HG03175 (cell line): Measurements from ENCODE around the gene CFAP52.
"Not testable (repeated sequence)": the region's sequence is repeated elsewhere in the genome, so short reads cannot be mapped to it uniquely, and the experiment has no call there.

Experiments used
- ATAC-seq: cut with Tn5 transposase; IDR thresholded peaks from one replicate; pipeline ENCODE4 v1.9.1; 2021; ENCODE audit warnings: mild to moderate bottlenecking, moderate library complexity; ENCODE audit not compliant: unreplicated experiment

Gene CFAP52

GRCh38 chr17:9644910-9645751, 68.7 kb downstream of the CFAP52 start, which contains the start of gene USP43:
USP43 (plus strand) TSS chr17:9645517; CDS start chr17:9645633, 116 bp downstream.
- no peak for ATAC-seq

GRCh38 chr17:9645851-9646545, 69.6 kb downstream of the CFAP52 start:
- no peak for ATAC-seq

GRCh38 chr17:9646546-9646885, 70.1 kb downstream of the CFAP52 start:
- no peak for ATAC-seq

GRCh38 chr17:9647014-9647413, 70.6 kb downstream of the CFAP52 start:
- ATAC-seq = no peak

- ATAC-seq = no peak
Observed at GRCh38 chr17:9648521-9649110, 72.2 kb downstream of the CFAP52 start.

GRCh38 chr17:9658593-9659211, 82.3 kb downstream of the CFAP52 start:
- ATAC-seq = no peak

- no peak for ATAC-seq
Observed at GRCh38 chr17:9661027-9661426, 84.6 kb downstream of the CFAP52 start.

- not testable (repeated sequence) for ATAC-seq
Observed at GRCh38 chr17:9663511-9663910, 87.1 kb downstream of the CFAP52 start.

GRCh38 chr17:9666461-9667050, 90.1 kb downstream of the CFAP52 start:
- no peak for ATAC-seq

- no peak for ATAC-seq
Observed at GRCh38 chr17:9668517-9668916, 92.1 kb downstream of the CFAP52 start.

- ATAC-seq = no peak
Observed at GRCh38 chr17:9669551-9670008, 93.1 kb downstream of the CFAP52 start.

GRCh38 chr17:9670596-9670995, 94.2 kb downstream of the CFAP52 start:
- no peak for ATAC-seq

GRCh38 chr17:9671559-9671958, 95.1 kb downstream of the CFAP52 start:
- ATAC-seq = no peak

GRCh38 chr17:9672266-9672665, 95.8 kb downstream of the CFAP52 start:
- no peak for ATAC-seq

GRCh38 chr17:9672691-9673090, 96.2 kb downstream of the CFAP52 start:
- no peak for ATAC-seq

GRCh38 chr17:9676084-9676483, 99.6 kb downstream of the CFAP52 start:
- ATAC-seq = no peak

- peak; percentile 41 for ATAC-seq
Observed at GRCh38 chr17:9676820-9677310, 100.4 kb downstream of the CFAP52 start.

- no peak for ATAC-seq
Observed at GRCh38 chr17:9677411-9677810, 101.0 kb downstream of the CFAP52 start.

GRCh38 chr17:9677896-9678295, 101.5 kb downstream of the CFAP52 start:
- ATAC-seq = no peak

GRCh38 chr17:9684955-9685621, 108.6 kb downstream of the CFAP52 start:
- ATAC-seq = no peak
